Spleen (tissue), 7 donors: ENCODE results near the gene DAZAP2.

Experiments
- POLR2A ChIP-seq, 3 donors: fragments of 450-650 bp; IDR thresholded peaks; one replicate each; pipeline ENCODE4 v1.5.1; 2017; ENCODE audit warnings: antibody characterized with exemption in 3 of 3, mild to moderate bottlenecking in 1 of 3
- POLR2AphosphoS5 ChIP-seq, 3 donors: sonication (generic); formaldehyde crosslinking; IDR thresholded peaks; one replicate each; pipeline ENCODE4 v1.5.1; 2017; ENCODE audit warnings: antibody characterized with exemption in 3 of 3
- TF ChIP-seq, protein P1 (sequence below), 11 experiments: fragments of 200-600 bp in 7 of 11; fragments of 450-650 bp in 4 of 11; sonication (generic) in 4 of 11; IDR thresholded peaks in 8 of 11; conservative IDR thresholded peaks in 3 of 11; 1 replicate in 7 of 11; 2 replicates in 4 of 11; pipeline versions ENCODE4 v1.4.0 to v1.8.0; 2016 to 2021; ENCODE audit warnings: antibody characterized with exemption in 11 of 11, inconsistent platforms in 4 of 11, mild to moderate bottlenecking in 1 of 11
- donor health status: DM: no; HTN: no; CAD: no; lungs with moderate emphysema.
- donor health status: DM: no; HTN: no; CAD: no.
- donor health status: DM: no; HTN: no; CAD: no.

DNA sequence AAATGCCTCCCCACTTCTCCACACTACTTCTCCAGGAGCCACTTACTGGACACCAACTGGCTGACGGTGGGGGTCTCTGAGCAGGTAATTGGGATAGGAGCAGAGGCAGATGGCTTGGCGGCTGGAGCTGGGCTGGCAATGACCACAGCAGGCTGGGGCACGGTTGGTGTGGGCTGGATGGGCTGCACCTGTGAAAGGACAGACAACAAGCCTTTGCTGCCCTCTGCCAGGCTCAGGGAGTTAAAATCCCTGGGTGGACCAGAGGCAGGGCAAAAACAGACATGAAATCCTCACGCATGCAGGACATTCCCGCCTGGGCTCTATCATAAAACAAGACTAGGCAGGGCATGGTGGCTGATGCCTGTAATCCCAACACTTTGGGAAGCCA is 46.3 kb upstream of the DAZAP2 start:
- TF ChIP-seq, protein P1, sequence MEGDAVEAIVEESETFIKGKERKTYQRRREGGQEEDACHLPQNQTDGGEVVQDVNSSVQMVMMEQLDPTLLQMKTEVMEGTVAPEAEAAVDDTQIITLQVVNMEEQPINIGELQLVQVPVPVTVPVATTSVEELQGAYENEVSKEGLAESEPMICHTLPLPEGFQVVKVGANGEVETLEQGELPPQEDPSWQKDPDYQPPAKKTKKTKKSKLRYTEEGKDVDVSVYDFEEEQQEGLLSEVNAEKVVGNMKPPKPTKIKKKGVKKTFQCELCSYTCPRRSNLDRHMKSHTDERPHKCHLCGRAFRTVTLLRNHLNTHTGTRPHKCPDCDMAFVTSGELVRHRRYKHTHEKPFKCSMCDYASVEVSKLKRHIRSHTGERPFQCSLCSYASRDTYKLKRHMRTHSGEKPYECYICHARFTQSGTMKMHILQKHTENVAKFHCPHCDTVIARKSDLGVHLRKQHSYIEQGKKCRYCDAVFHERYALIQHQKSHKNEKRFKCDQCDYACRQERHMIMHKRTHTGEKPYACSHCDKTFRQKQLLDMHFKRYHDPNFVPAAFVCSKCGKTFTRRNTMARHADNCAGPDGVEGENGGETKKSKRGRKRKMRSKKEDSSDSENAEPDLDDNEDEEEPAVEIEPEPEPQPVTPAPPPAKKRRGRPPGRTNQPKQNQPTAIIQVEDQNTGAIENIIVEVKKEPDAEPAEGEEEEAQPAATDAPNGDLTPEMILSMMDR (IDR thresholded peaks at IDR 0.05 in 8 of 11, conservative IDR thresholded peaks at IDR 0.05 in 3 of 11) = no peak
- TF ChIP-seq POLR2A (IDR thresholded peaks at IDR 0.05) (no peak), POLR2AphosphoS5 (IDR thresholded peaks at IDR 0.05) (no peak)
